HG02938 (cell line): ENCODE measurements around the gene NEDD4L.
"Not testable (repeated sequence)": the region's sequence is repeated elsewhere in the genome, so short reads cannot be mapped to it uniquely, and the experiment has no call there.

Experiments used
- ATAC-seq: cut with Tn5 transposase; IDR thresholded peaks from one replicate; pipeline ENCODE4 v1.9.1; 2021; ENCODE audit warnings: mild to moderate bottlenecking, moderate library complexity; ENCODE audit not compliant: unreplicated experiment

The NEDD4L gene

DNA sequence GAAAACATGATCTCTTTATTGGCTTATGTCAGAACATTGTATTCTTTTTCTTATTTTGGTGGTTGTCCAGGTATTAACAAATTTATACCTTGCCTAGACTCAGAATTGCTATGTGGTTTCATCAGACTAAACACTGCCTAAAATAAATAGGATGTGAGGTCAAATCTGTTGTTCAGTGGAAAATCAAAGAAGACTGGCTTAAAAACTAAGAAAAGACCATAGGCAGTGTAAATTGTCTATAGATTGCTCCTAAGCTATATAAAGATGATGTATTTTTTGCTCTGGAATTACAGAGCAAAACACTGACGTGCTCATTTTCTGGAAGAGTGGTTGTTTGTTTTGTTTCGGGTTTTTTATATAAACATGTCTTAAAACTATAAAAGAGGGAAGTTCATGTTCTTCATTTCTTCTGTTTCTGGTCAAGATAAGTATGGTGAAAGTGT, 318.8 kb downstream of the NEDD4L start:
- no peak for ATAC-seq

DNA sequence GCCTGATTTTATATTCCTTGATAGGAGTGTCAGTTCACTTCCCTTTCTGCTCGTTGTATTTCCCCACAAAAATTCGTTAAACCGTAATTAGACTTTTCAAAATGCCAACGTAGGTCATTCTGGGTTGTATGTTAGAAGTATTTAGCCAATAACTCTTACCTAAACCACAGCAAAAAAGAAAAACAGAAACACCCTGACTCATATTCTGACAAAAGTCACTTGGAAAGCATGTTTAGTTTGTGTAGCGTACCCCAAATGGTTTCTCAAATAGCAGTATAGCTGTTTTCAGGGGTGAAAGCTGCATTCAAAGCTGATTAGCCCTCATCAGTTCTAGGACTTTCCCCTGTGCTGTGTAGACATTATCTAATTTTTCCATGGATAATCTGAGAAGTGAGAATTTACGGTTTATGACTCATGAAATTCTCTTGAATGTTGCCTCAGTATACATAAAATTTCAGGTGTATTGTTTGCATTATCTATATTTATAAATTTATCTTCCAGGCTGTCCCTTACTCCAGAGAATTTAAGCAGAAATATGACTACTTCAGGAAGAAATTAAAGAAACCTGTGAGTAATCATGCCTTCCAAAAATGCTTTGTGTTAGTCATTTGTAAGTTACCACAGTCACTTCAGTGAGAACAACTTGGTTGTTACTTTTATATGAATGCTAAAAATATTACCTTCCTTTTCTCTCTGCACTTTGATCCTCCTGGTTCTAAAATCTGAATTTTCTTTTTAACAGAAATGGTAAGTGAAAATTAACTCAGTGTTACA, 319.9 kb downstream of the NEDD4L start:
- ATAC-seq = no peak

DNA sequence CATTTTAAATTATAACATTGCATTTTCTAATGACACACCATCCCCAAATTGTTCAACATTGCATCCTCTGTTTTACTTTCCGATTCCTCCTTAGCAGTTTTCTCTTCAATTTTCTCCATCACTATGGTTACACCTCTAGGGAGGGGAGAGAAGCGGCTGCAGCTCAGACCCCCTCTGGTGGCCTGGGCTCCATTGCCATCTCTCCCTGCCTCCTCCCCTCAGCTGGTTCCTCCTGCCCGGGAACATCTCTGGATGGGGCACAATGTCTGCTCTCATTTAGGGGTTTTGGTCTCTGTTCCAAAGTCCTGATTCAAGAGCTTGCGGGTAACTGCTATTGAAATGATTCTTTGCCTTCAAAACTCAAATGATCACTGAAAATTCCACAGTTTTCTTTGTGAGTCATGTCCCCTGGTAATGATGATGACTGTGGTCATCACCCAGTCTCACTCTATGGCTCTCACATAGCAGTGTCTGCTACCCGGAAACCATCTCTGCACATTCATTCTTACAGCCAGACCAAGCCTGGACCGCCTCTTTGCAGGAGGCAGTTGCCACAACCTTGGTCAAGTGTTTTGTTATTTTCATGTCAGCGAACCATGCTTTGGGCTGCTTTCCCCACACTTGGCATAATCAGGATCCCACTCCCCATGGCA, 321.0 kb downstream of the NEDD4L start:
- no peak for ATAC-seq

DNA sequence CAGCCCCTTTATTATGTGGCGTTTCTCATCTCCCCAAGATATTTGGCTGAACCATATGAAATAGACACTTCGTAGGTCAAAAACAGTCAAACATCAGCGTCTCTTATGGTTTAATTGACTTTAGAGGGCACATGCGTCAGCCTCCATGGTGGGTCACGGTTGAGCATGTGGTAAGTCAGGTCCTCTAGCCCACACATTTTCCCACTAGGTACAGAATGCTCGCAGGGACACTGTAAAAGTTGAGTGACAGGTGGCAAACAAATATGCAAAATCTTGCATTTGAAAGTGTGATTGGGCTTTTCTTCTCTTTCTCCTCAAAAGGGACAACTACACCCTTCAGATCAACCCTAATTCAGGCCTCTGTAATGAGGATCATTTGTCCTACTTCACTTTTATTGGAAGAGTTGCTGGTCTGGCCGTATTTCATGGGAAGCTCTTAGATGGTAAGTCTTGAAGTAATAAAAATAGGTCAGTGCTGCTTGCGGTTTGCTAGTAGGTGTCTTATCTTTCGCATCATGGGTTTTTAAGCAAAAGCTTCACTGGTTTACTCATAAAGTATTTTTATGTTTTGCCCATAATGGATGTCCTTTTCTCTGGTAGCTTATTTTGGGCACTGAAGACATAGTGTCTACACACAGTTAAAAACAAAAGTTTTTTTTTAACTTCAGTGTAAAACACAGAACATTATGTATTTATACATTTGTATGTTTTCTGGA, 323.6 kb downstream of the NEDD4L start:
- no peak for ATAC-seq

DNA sequence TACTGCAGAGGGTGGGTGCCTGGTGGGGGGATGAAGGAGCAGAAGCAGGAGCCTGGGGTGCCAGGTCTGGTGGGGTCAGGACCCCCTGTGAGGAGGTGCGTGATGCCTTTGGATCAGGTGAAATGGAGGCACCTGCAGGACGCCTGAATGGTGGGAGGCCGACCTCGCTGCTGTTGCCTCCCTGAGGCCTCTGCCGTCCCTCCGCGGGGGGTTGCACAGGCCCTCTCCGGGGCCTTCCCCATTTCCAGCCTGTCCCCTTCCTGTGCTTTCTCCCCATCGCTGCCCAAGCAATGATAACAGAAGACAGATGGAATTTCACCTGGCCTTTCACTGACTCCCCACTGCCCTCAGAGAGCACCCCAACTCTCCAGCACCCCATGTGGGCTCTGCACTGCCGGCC, 325.6 kb downstream of the NEDD4L start:
- no peak for ATAC-seq

DNA sequence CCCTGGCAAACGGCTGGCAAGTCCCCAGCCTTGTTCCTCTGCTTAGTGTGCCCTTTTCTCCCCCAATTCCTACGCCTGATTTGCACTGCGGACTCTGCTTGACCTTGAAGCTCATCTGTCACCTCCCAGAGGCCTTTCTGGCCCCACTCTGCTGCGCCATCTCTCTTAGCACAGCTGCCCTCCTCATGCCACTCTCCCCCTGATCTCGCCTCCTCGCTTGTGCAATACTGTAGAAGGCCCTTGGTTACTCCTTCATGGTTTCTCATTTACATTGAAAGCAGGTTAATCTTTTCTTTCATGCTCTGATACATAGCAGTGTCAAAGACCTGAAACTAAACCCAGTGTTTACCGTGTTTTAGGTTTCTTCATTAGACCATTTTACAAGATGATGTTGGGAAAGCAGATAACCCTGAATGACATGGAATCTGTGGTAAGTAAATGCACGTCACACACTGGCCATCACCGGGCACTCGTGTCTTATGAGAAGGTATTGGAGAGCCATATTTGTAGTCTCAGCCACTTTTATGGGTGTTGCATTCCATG, 326.1 kb downstream of the NEDD4L start:
- ATAC-seq = no peak

DNA sequence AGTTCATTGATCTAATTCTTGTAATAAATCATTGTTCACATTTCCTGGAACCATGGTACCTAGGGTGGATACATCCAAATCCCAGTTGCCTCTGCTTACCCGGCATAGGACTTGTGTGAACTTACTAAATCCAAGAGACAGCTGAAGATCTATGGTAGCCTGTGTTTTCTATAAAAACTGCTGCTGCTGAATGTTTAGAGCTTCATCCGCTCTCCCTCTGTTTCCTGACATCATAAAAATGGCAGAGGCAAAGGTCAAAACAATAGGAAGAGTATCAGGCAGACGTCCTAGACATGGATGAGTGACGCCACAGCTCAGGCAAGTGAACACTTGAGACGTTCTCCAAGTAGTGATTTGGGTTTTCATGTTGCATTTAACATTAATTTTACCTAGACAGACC, 326.6 kb downstream of the NEDD4L start:
- no peak for ATAC-seq

DNA sequence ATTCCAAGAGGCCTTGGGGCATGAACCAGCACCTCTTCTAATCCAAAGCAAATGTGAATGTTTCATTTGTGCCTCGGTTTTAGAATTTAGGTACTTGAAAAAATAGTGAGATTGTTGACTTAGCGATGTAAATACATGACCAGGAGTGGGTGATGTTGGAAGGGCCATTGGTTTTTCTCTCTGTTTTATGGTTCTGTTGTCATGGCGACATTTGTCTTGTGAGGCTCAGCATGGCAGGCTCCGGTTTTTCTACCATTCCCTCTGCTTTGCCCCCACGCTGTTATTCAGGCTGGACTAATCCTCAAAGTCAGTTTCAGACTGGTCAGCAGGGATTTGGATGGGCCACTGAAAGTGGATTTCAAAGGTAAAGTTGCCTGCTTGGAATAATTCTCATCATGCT, 329.5 kb downstream of the NEDD4L start:
- no peak for ATAC-seq

DNA sequence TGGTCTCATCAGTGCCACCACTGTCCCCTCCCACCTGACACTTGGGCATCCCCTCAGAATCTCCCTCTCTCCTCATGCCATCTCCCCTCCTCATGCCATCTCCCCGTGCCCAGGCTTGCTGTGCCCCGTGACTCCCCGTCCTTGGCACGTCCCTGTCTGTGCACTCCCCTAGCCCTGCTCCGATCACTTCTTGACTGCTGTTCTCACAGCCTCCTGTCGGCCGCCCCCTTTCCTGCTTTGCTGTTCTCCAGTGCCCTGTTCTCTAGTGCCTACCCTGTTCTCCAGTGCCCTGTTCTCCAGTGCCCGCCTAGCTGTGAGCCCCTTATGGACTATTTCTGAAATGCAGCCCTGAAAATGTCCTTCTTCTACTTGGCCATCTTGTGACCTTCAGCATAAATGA, 331.0 kb downstream of the NEDD4L start:
- ATAC-seq = no peak

DNA sequence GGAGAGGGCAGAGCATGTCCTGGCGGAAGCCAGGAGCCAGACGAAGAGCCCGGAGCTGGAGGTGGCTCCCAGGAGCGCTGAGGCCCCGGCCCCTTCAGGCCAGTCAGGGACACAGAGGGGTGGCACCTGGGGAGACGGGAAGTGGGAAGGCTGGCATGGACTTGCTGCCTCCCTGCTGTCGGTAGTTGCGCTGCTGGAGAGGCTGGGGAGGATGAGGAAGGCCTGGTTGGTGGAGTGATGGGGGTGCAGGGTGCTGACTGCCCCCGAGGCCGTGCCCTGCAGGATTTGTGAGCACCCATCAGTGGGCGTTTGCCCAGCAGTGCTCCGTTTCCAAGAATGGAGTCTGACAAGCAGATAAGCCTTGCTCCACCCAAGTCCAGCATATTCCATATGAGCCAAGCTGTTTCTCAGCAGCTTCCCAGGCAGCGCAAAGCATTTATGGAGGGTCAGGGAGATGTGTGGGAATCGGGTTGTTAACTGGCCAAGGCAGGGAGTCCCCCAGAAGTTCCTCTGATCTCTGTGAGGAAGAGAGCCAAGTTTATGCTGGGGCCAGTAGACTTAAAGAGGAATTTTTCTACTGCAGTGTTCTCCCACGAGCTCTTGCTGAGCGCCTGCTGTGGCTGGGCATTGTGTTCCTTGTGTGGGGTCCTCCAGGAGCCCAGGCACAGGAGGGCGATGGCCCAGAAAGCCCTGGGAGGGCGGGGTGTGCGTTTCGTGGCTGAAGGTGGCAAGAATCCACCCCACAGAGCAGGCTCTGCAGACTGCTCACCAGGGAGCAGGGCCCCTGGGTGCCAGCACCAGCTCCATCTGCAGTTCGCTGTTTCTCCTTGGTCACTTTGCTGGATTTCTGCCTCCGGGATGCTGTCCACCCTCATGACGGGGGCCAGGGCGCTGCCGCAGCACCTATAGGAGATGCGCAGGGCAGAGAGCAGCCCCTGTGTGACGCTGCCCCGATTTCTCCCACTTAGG, 334.7 kb downstream of the NEDD4L start:
- no peak for ATAC-seq

DNA sequence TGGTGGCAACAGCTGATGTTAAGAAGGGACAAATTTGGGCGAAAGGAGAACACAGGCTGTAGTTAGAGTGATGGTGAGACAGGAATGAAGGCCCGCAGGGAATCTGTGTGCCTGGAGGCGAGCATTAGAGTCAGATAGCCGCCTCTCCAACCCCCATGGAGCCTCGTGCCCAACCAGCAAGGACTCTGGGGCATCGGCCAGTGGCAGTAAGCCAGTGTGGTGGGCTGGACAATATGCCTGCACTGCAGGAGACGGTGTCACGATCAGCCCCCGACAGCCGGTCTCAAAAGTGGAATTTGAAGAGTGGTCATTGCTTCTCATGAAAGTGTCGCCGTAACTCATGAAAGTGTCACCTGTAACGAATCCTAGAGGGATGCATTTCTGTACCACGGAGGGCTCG, 335.4 kb downstream of the NEDD4L start:
- no peak for ATAC-seq

DNA sequence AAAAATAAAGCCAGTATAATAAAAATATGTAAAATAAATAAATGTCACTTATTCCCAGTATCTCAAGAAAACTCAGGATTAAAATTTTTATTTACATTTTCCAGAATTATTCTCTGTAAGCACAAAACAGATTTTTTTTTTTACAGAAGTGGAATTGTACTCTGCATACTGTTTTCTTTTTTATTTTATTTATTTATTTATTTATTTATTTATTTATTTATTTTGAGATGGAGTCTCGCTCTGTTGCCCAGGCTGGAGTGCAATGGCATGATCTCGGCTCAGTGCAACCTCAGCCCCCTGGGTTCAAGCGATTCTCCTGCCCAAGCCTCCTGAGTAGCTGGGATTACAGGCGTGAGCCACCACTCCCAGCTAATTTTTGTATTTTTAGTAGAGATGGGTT, 336.1 kb downstream of the NEDD4L start:
- ATAC-seq = not testable (repeated sequence)

DNA sequence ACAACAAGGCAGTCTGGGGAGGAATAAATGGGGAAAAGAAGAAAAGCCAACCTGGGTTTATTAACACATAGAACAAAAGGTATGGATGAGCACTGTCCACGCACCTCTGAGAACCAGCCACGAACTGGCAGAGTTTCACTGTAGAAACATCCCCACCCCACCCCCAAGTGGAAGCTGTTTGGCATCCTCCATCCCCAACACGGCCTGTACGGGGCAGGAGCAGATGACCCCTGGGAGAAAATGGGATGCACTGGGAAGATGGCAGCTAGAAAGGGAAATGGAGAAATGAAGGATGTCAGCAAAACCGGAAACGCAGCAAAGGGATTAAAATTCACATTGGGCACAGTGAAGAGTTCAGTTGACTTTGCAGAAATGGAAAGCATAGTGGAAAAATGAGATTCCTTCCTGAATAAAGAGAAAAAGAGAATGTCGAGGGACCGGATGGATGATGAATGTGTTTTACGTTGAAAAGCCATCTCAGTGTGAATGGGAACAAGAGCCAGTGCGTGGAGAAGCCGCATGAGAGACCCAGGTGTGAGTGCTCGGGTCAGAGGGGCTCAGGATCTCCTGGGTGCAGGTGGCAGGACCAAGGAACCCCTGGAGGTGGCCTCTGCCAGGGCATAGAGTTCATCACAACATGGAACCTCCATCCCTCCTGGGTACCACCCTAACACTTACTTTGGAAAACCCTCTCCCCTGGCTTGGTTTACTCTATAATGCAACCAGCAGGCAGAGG, 337.8 kb downstream of the NEDD4L start:
- ATAC-seq = no peak

DNA sequence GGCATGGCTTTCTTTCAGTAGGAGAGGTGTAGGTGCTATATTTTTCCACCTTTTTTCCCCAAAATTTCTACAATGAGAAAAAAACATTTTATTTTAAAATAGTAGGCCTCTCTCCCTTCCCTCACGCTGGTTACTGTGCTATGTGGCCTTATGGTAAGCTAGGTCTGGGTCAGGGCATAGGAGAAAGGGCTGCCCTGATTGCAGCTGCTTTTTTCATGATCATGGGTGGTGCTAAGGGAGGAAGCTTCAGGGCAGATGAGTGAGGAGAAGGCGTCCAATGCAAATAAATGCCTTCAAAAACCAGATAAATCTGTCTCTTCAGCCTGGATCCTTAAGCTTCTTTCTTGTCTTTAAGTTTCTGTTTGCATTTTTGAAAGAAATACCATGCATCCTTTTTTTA, 338.4 kb downstream of the NEDD4L start:
- ATAC-seq = no peak

DNA sequence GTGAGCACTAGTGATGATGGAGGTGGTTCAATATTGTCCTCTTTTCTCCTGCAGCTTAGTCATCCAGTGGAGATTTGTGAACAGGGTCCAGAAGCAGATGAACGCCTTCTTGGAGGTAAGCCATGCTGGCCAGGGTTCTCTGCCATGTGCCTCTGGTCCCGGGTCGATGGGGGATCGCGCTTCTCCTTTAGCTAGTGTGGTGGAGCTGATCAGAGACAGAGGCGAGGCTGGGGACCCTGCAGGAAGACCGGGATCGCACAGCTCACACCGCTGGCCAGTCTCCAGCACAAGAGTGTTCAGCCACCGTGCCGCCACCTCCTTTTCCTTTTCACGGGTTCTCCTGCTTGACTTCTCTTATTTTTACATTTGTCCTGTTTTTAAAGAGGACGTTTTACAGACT, 341.4 kb downstream of the NEDD4L start:
- ATAC-seq = no peak

DNA sequence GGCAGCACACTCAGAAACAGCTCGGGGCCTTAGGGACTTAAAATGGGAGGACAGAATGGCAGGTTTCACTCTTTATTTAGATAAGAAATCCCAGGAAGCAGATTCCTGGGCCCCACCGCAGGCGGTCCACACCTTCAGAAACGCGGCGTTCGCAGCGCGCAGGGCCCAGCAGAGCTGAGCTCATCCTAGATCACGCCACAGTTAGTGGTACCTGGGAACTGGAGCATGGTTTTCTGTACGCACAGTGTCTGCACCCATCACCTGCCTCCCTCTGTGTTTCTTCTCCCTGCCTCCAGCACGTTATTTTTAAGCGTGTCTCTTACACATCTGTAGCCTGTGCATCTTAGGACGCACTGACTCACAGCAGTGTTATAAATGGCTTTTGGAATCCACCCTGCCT, 342.8 kb downstream of the NEDD4L start:
- no peak for ATAC-seq

DNA sequence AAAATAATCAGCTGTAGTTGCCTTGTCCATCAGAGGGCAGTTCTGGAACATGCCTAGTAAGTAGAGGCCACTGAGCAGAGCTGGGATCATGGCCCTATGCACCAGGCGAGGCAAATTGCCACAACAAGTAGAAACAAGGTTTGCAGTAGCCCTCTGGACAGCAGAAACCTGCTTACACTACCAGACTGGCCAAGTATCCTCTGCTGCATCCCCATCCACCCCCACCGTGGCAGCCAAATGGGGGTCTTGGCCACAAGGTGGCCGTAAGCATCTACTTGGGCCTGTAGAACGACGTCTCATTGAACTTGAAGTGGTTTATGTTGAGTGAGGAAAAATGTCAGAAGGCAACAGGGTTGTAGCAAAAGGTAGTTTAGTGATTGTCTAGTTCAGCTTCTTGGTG, 343.7 kb downstream of the NEDD4L start:
- ATAC-seq = no peak

DNA sequence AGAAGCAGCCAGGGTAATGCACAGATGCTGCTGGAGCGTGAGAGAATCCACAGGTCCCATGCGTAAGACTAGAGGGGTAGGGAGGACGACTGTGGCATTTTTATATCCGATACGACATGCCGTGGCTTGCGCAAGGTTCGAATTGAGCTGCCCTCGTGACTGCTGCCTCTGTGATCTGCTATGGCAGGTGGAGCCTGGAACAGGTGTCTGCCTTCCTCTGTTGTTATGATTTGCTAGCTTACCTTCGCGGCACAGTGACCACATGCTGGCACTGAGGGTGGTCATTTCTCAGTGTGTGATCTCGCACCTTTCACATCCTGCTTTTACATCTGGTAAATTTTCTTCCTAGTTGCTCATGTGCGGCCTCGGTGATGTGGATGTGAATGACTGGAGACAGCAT, 344.7 kb downstream of the NEDD4L start:
- no peak for ATAC-seq

DNA sequence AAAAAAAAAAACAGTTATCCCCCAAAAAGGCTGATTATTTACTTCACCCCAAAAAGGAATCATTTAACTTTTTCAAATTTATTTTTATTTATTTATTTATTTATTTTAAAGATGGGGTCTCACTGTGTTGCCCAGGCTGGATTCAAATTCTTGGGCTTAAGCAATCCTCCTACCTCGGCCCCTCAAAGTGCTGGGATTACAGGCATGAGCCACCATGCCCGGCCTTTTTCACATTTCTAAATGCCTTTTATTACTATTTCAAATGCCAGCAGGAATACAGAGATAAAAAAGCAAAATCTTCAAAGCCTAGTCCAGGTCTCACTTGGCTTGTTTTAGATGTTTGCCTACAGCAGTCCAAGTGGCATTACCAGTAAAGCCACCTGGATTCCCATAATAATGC, 345.7 kb downstream of the NEDD4L start:
- no peak for ATAC-seq

DNA sequence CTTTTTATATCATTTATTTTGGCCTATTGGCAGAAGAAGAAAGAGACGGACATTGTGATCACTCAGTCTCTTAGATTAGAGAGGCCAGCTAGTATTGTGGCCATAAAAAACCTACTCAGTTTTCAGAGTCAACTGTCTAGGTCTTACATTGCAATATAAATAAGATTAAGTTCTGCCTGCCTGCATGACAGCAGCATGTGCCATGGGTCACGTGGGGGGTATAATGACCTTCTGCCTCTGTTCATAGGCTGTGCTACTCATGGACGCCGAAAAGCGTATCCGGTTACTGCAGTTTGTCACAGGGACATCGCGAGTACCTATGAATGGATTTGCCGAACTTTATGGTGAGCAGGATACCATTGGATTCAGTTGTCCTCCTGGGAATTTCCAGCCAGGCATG, 346.4 kb downstream of the NEDD4L start:
- no peak for ATAC-seq
